Lower leg skin (tissue), 3 donors: Measurements from ENCODE around the gene SLC39A11.

Experiments used
- CTCF ChIP-seq, 3 donors: fragments of 450-650 bp; IDR thresholded peaks; one replicate each; pipeline ENCODE4 v1.5.1; 2016; ENCODE audit warnings: antibody characterized with exemption in 3 of 3, mild to moderate bottlenecking in 3 of 3, moderate library complexity in 2 of 3
- POLR2A ChIP-seq, 2 donors: fragments of 450-650 bp; IDR thresholded peaks; one replicate each; pipeline ENCODE4 v1.6.1; 2016 to 2017; ENCODE audit warnings: antibody characterized with exemption in 2 of 2, mild to moderate bottlenecking in 1 of 2, moderate library complexity in 1 of 2

- TF ChIP-seq CTCF (IDR thresholded peaks at IDR 0.05): no peak
- TF ChIP-seq POLR2A (IDR thresholded peaks at IDR 0.05): no peak
These were observed 372.0 kb downstream of the SLC39A11 start for GRCh38 chr17:72720494-72720825.
